Body of pancreas (tissue), 4 donors: ENCODE data around the gene DHCR7. TPM values are rescaled to one million over a fixed set of nuclear protein-coding genes. Genes with fewer than 3 reads are reported as not detected.

Source experiments
- ATAC-seq: fragments of 150-250 bp; one replicate; pipeline ENCODE4 v1.9.1; 2016
- DNase-seq, 4 donors: peaks; one replicate each; pipeline ENCODE4 v3.0.0-alpha.2; 2019
- H3K27ac ChIP-seq, 4 donors: fragments of 200-600 bp; sonication (generic); 1 replicate in 3 of 4; 2 replicates in 1 of 4; pipeline versions ENCODE4 v1.5.1 to v1.6.1; 2016 to 2019; ENCODE audit warnings: mild to moderate bottlenecking in 1 of 4, mixed read lengths in 1 of 4, moderate library complexity in 1 of 4
- H3K27me3 ChIP-seq, 2 donors: fragments of 200-600 bp; sonication (generic); one replicate each; pipeline ENCODE4 v1.6.0; 2016; ENCODE audit warnings: mild to moderate bottlenecking in 1 of 2
- H3K36me3 ChIP-seq, 2 donors: fragments of 200-600 bp; sonication (generic); replicated peaks in 1 of 2; 2 replicates each; pipeline ENCODE4 v1.5.1; 2016; ENCODE audit warnings: low read depth in 2 of 2; ENCODE audit not compliant: insufficient read depth in 1 of 2
- H3K4me1 ChIP-seq: fragments of 200-600 bp; sonication (generic); one replicate; pipeline ENCODE4 v1.6.0; 2016
- H3K4me3 ChIP-seq, 2 donors: fragments of 200-600 bp; sonication (generic); 1 replicate in 1 of 2; 2 replicates in 1 of 2; pipeline ENCODE4 v1.5.1; 2016 to 2019
- H3K9me3 ChIP-seq, 3 donors: fragments of 200-600 bp; sonication (generic); 1 replicate in 2 of 3; 2 replicates in 1 of 3; pipeline ENCODE4 v1.5.1; 2016
- CTCF ChIP-seq, 7 experiments: fragments of 450-650 bp in 4 of 7; fragments of 200-600 bp in 3 of 7; sonication (generic) in 3 of 7; IDR thresholded peaks; one replicate each; pipeline ENCODE4 v1.5.1; 2016 to 2019; ENCODE audit warnings: antibody characterized with exemption in 7 of 7
- POLR2A ChIP-seq, 3 donors: fragments of 450-650 bp; IDR thresholded peaks; one replicate each; pipeline ENCODE4 v1.6.1; 2016; ENCODE audit warnings: antibody characterized with exemption in 3 of 3, mild to moderate bottlenecking in 2 of 3
- WGBS, 2 donors: methylation state at CpG; one replicate each; pipeline ENCODE4 v1.1.5; 2017; 5-methylcytosine and 5-hydroxymethylcytosine counted together
- intact Hi-C: fragments of 100-400 bp; cut with DNase I; formaldehyde crosslinking; loops from one replicate; pipeline ENCODE4 v1.15.1; 2023
- total RNA-seq, 2 donors: library from RNA; depleted of rRNA; stranded (reverse); fragments of >200 nt; gene quantifications; one replicate each; pipeline ENCODE4 v1.1.0, GENCODE V29; 2016

DHCR7 gene
- total RNA-seq, 2 donors from 2014 or later, result 15.8 to 16.2 TPM

- H3K36me3 ChIP-seq, result peaks cover 6 to 20% of the 10 kb centered on the region in 2 donors
- intact Hi-C loops, result no loop called here
Measured at GRCh38 chr11:71459767-71460320, 11.7 kb upstream of the DHCR7 start.

DNA sequence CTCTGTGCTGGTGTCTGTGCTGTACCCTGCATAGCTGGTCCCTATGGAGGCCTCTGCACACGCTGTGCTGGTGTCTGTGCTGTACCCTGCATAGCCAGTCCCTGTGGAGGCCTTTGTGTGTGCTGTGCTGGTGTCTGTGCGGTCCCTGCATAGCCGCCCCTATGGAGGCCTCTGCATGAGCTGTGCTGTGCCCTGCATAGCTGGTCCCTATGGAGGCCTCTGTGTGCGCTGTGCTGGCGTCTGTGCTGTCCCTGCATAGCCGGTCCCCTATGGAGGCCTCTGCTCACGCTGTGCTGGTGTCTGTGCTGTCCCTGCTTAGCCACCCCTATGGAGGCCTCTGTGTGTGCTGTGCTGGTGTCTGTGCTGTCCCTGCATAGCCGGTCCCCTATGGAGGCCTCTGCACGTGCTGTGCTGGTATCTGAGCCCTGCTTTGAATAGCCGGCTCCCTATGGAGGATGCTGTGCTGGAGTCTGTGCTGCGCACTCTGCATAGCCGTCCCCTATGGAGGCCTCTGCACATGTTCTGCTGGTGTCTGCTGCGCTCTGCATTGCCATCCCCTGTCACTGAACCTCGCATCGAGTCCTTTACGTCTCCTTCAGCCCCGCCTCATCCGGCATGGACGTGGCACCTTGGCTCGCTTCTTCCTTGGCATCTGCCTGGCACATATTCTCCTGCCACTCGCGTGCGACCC lies 11.0 kb upstream of the DHCR7 start:
- H3K36me3 ChIP-seq, result peaks cover 6 to 20% of the 10 kb centered on the region in 2 donors
- no peak overlapping the region for H3K27ac ChIP-seq
- no peak overlapping the region for H3K4me3 ChIP-seq
- DNase-seq (no peak), ATAC-seq (no peak)
- TF ChIP-seq CTCF (IDR thresholded peaks at IDR 0.05) (no peak), POLR2A (IDR thresholded peaks at IDR 0.05) (no peak)
- no peaks in the 10 kb centered on the region for H3K27me3 ChIP-seq
- intact Hi-C loops, result no loop called here
- WGBS, 2 donors, result 93 to 95% methylated on average over 15 to 22 of the region's 23 CpGs
- H3K4me1 ChIP-seq, result peaks cover 6% of the 10 kb centered on the region
- H3K9me3 ChIP-seq, result no peaks in the 10 kb centered on the region

More at GRCh38 chr11:71459767-71460320, 11.7 kb upstream of the DHCR7 start:
- no peak for ATAC-seq
- H3K4me1 ChIP-seq, result peaks cover under 1% of the 10 kb centered on the region
- no peak for DNase-seq
- WGBS, 2 donors, result 66 to 73% methylated on average over 6 to 11 of the region's 11 CpGs
- H3K27ac ChIP-seq, result no peak overlapping the region
- H3K27me3 ChIP-seq, result no peaks in the 10 kb centered on the region
- H3K9me3 ChIP-seq, result no peaks in the 10 kb centered on the region
- TF ChIP-seq POLR2A (IDR thresholded peaks at IDR 0.05) (no peak), CTCF (IDR thresholded peaks at IDR 0.05) (no peak)
- H3K4me3 ChIP-seq, result no peak overlapping the region

DNA sequence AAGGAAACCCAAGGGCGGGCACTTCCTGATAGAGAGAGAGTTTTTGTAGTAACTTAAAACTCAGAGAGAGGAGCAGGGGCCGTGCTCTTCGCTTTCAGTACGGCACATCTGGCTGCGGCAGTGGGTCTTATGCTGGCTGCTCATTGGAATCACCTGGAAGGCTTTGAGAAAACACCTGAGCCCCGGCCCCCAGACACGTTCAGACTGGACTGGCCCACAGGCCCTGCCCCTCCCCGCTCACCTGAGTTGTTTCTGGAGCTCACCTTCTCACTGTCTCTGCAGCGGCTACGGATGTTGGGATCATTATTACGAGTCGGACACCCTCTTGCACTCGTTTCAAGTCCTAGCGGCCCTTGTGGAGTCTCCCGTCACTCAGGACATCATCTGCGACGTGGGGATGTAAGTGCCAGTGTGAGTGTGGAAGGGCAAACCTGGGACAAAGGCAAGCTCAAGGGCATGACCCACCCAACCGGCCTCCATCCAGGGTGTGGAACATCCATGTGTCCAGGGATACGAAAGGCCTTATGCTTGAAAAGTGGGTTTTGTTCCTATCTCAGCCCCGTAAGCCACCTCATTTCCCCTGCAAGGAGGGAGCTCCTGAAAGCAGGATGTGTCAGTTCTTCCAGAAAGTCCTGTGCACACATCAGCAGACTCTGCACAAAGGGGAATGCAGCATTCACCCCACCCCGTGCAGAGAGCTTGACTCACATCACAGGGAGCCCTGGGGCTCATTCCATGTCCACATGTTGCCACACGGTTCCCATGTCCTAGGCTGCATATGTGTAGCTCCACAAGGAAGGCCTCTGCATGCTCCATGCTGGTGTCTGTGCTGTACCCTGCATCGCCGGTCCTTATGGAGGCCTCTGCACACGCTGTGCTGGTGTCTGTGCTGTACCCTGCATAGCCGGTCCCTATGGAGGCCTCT lies 10.2 kb upstream of the DHCR7 start:
- Histone ChIP-seq H3K27ac (no peak overlapping the region), H3K9me3 (no peaks in the 10 kb centered on the region), H3K4me1 (peaks cover 14% of the 10 kb centered on the region), H3K4me3 (no peak overlapping the region), H3K27me3 (no peaks in the 10 kb centered on the region), H3K36me3 (peaks cover 6 to 20% of the 10 kb centered on the region in 2 donors)
- no peak for DNase-seq
- intact Hi-C loops, result no loop called here
- no peak for ATAC-seq
- TF ChIP-seq POLR2A (IDR thresholded peaks at IDR 0.05) (no peak), CTCF (IDR thresholded peaks at IDR 0.05) (no peak)
- WGBS, 2 donors, result 93% methylated on average over 21 to 26 of the region's 26 CpGs

- ATAC-seq (no peak), DNase-seq (no peak)
- WGBS, 2 donors, result 90 to 97% methylated on average over 10 of the region's 10 CpGs
- Histone ChIP-seq H3K4me3 (no peak overlapping the region), H3K27ac (no peak overlapping the region), H3K4me1 (peaks cover 22% of the 10 kb centered on the region), H3K36me3 (peaks cover 6 to 20% of the 10 kb centered on the region in 2 donors), H3K27me3 (no peaks in the 10 kb centered on the region), H3K9me3 (no peaks in the 10 kb centered on the region)
- no peak for TF ChIP-seq CTCF (IDR thresholded peaks at IDR 0.05)
- TF ChIP-seq POLR2A (IDR thresholded peaks at IDR 0.05), result no peak
- intact Hi-C loops, result no loop called here
Measured at GRCh38 chr11:71456831-71457230, 8.6 kb upstream of the DHCR7 start.
